ENCODE measurements around the gene CNDP1. TPM values are rescaled to one million over a fixed set of nuclear protein-coding genes. Genes with fewer than 3 reads are reported as not detected.

The CNDP1 gene
- total RNA-seq, 1 donor from 2014 or later, result not detected

- no peak overlapping the region for H3K27ac Mint-ChIP-seq
Observed at GRCh38 chr18:74534981-74535649, 815 bp downstream of the CNDP1 start.

GRCh38 chr18:74539289-74539688 lies 5.0 kb downstream of the CNDP1 start:
- H3K4me1 Mint-ChIP-seq, result no peaks in the 10 kb centered on the region
- no peaks in the 10 kb centered on the region for H3K9me3 ChIP-seq (ENCODE audit: low read depth)
- H2AFZ ChIP-seq (replicated peaks), result no peak overlapping the region
- H3K4me1 ChIP-seq, result no peaks in the 10 kb centered on the region
- no peaks in the 10 kb centered on the region for H3K27me3 ChIP-seq
- no peak overlapping the region for H3K4me2 ChIP-seq
- no peaks in the 10 kb centered on the region for H3F3A ChIP-seq (ENCODE audit: low read depth)
- H3K4me3 ChIP-seq, result no peak overlapping the region
- H3K4me3 Mint-ChIP-seq, result no peak overlapping the region
- H3K27ac ChIP-seq, result no peak overlapping the region
- H3K36me3 Mint-ChIP-seq, result no peaks in the 10 kb centered on the region
- no peak overlapping the region for H3K9ac ChIP-seq
- peaks cover 10% of the 10 kb centered on the region for H3K27me3 Mint-ChIP-seq (ENCODE audit: insufficient read depth, low read depth)
- no peaks in the 10 kb centered on the region for H4K20me1 ChIP-seq (ENCODE audit: low read depth)
- TF ChIP-seq EZH2phosphoT487 (IDR thresholded peaks at IDR 0.05) (no peak), CTCF (IDR thresholded peaks at IDR 0.05) (no peak), EZH2 (IDR thresholded peaks at IDR 0.05) (no peak)
- no peaks in the 10 kb centered on the region for H3K9me3 Mint-ChIP-seq
- no peaks in the 10 kb centered on the region for H3K36me3 ChIP-seq
- no peak overlapping the region for H3K27ac Mint-ChIP-seq
- H3K79me2 ChIP-seq (ENCODE audit: low read depth), result no peaks in the 10 kb centered on the region
- no peak for DNase-seq (ENCODE audit: low spot score)

More at GRCh38 chr18:74534981-74535649, 815 bp downstream of the CNDP1 start:
- Mint-ChIP-seq H3K36me3 (no peaks in the 10 kb centered on the region), H3K27me3 (ENCODE audit: insufficient read depth, low read depth) (peaks cover 4% of the 10 kb centered on the region), H3K4me1 (no peaks in the 10 kb centered on the region), H3K4me3 (no peak overlapping the region), H3K9me3 (no peaks in the 10 kb centered on the region)
- no peak overlapping the region for H3K27ac ChIP-seq
- H3K4me2 ChIP-seq, result no peak overlapping the region
- no peaks in the 10 kb centered on the region for H3K36me3 ChIP-seq
- no peak overlapping the region for H3K4me3 ChIP-seq
- no peaks in the 10 kb centered on the region for H3K27me3 ChIP-seq
- H3K4me1 ChIP-seq, result no peaks in the 10 kb centered on the region
- no peak overlapping the region for H3K9ac ChIP-seq
- H4K20me1 ChIP-seq (ENCODE audit: low read depth), result no peaks in the 10 kb centered on the region
- no peak for DNase-seq (ENCODE audit: low spot score)
- H3K9me3 ChIP-seq (ENCODE audit: low read depth), result no peaks in the 10 kb centered on the region
- TF ChIP-seq EZH2 (IDR thresholded peaks at IDR 0.05) (no peak), EZH2phosphoT487 (IDR thresholded peaks at IDR 0.05) (no peak), CTCF (IDR thresholded peaks at IDR 0.05) (no peak)
- H3F3A ChIP-seq (ENCODE audit: low read depth), result no peaks in the 10 kb centered on the region
- no peaks in the 10 kb centered on the region for H3K79me2 ChIP-seq (ENCODE audit: low read depth)
- H2AFZ ChIP-seq (replicated peaks), result no peak overlapping the region

DNA sequence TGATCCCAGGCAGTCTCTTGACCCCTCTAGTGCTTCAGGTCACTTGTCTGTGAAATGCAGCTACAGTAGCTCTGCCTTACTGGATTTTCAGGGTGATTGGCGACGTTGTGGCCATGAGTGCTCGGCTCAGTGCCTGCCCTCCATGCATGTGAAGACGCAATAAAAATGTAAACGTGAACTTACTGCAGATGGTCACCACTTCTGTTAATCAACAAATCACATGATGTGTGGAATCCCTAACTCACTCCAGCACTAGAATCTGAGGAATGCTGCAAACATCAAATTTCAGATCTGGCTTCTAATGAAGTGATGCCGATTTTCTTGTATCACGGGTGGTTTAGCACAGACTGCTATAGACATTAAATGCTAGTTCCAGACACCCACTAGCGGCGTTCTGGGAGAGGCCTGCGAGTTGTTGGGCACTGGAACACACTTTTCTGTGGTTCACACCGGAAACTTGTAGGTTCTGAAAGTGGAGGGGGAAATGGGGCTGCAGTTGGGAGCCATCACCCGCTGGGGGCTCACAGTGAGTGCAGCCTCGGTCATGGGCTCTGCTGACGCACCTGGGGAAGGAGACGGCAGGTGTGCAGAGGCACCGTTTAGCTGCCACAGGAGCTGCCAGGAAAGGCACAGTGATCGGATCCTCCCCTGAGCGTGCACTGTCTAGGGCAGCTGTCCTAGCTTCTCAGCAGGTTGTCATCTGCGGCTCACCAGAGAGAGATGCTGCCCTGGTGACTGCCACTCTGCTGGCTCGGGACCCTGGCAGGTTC lies 6.5 kb downstream of the CNDP1 start:
- Histone ChIP-seq H3K4me1 (no peaks in the 10 kb centered on the region), H4K20me1 (ENCODE audit: low read depth) (no peaks in the 10 kb centered on the region), H3F3A (ENCODE audit: low read depth) (no peaks in the 10 kb centered on the region), H3K27me3 (no peaks in the 10 kb centered on the region), H3K4me2 (no peak overlapping the region), H3K36me3 (no peaks in the 10 kb centered on the region), H3K9me3 (ENCODE audit: low read depth) (no peaks in the 10 kb centered on the region), H3K9ac (no peak overlapping the region), H3K27ac (no peak overlapping the region), H3K4me3 (no peak overlapping the region), H2AFZ (replicated peaks) (no peak overlapping the region), H3K79me2 (ENCODE audit: low read depth) (no peaks in the 10 kb centered on the region)
- no peak for DNase-seq (ENCODE audit: low spot score)
- Mint-ChIP-seq H3K27ac (no peak overlapping the region), H3K36me3 (no peaks in the 10 kb centered on the region), H3K4me3 (no peak overlapping the region), H3K27me3 (ENCODE audit: insufficient read depth, low read depth) (peaks cover 10% of the 10 kb centered on the region), H3K4me1 (no peaks in the 10 kb centered on the region), H3K9me3 (peaks cover 2% of the 10 kb centered on the region)
- no peak for TF ChIP-seq EZH2phosphoT487 (IDR thresholded peaks at IDR 0.05)
- no peak for TF ChIP-seq CTCF (IDR thresholded peaks at IDR 0.05)
- TF ChIP-seq EZH2 (IDR thresholded peaks at IDR 0.05), result no peak
